HT1080 (cell line): ENCODE data around the gene DOCK2. TPM values are rescaled to one million over a fixed set of nuclear protein-coding genes. Genes with fewer than 3 reads are reported as not detected.
"Not testable (repeated sequence)": the region's sequence is repeated elsewhere in the genome, so short reads cannot be mapped to it uniquely, and the experiment has no call there.

Experiments
- DNase-seq: peaks from one replicate; pipeline ENCODE4 v3.0.0-alpha.2; 2015; ENCODE audit warnings: low read depth
- total RNA-seq: library from RNA; depleted of rRNA; stranded (reverse); fragments of >200 nt; shearing (Covaris generic); gene quantifications from 2 replicates; pipeline ENCODE4 v1.2.3, GENCODE V29; 2014

The DOCK2 gene
- total RNA-seq, 1 experiment from 2014 or later: 2.1 TPM

GRCh38 chr5:169717288-169717687, 80.2 kb downstream of the DOCK2 start:
- DNase-seq: peak; percentile 91

- DNase-seq: no peak
These were observed 82.6 kb downstream of the DOCK2 start for GRCh38 chr5:169719360-169720314.

- DNase-seq: no peak
These were observed 84.7 kb downstream of the DOCK2 start for GRCh38 chr5:169721771-169722170.

- no peak for DNase-seq
These were observed 86.2 kb downstream of the DOCK2 start for GRCh38 chr5:169723103-169723831.

GRCh38 chr5:169724303-169725087, 87.4 kb downstream of the DOCK2 start:
- DNase-seq: no peak

GRCh38 chr5:169725665-169726064, 88.6 kb downstream of the DOCK2 start:
- not testable (repeated sequence) for DNase-seq

GRCh38 chr5:169728418-169728817, 91.3 kb downstream of the DOCK2 start:
- DNase-seq: no peak

- DNase-seq: no peak
These were observed 94.1 kb downstream of the DOCK2 start for GRCh38 chr5:169731221-169731620.

- DNase-seq: no peak
These were observed 95.8 kb downstream of the DOCK2 start for GRCh38 chr5:169732841-169733240.

GRCh38 chr5:169735913-169736312, 98.8 kb downstream of the DOCK2 start:
- no peak for DNase-seq

GRCh38 chr5:169736653-169737052, 99.6 kb downstream of the DOCK2 start:
- no peak for DNase-seq

- DNase-seq: no peak
These were observed 103.4 kb downstream of the DOCK2 start for GRCh38 chr5:169740435-169740834.

- peak; percentile 91 for DNase-seq
These were observed 105.8 kb downstream of the DOCK2 start for GRCh38 chr5:169742771-169743296.

GRCh38 chr5:169744336-169744735, 107.3 kb downstream of the DOCK2 start:
- no peak for DNase-seq

GRCh38 chr5:169745441-169746146, 108.5 kb downstream of the DOCK2 start:
- DNase-seq: peak; percentile 27

GRCh38 chr5:169746147-169746694, 109.1 kb downstream of the DOCK2 start:
- DNase-seq: no peak

GRCh38 chr5:169748174-169748573, 111.1 kb downstream of the DOCK2 start:
- DNase-seq: no peak

- no peak for DNase-seq
These were observed 112.2 kb downstream of the DOCK2 start for GRCh38 chr5:169749295-169749694.

- DNase-seq: no peak
These were observed 114.4 kb downstream of the DOCK2 start for GRCh38 chr5:169751490-169751889.

GRCh38 chr5:169752566-169752965, 115.5 kb downstream of the DOCK2 start:
- DNase-seq: not testable (repeated sequence)
